Effector memory CD8-positive, alpha-beta T cell (primary cell): ENCODE results near the gene TEX29.
A peak's percentile ranks its signal among the peaks of the same experiment; 100 is the strongest.

Source experiments
- ATAC-seq: fragments of 150-1000 bp; cut with Tn5 transposase; replicated peaks from 2 replicates; pipeline ENCODE4 v1.10.0; 2021; ENCODE audit warnings: mild to moderate bottlenecking, moderate library complexity
- DNase-seq, 3 experiments: peaks; one replicate each; pipeline ENCODE4 v3.0.0; 2021
- H3K27ac Mint-ChIP-seq, 2 donors: one replicate each; pipeline ENCODE4 v1.8.0; 2022; ENCODE audit warnings: mild to moderate bottlenecking in 2 of 2, mixed read lengths in 2 of 2, moderate library complexity in 2 of 2
- H3K27me3 Mint-ChIP-seq, 2 donors: one replicate each; pipeline ENCODE4 v1.8.0; 2022; ENCODE audit warnings: mixed read lengths in 2 of 2
- H3K36me3 Mint-ChIP-seq: one replicate; pipeline ENCODE4 v1.8.0; 2022; ENCODE audit warnings: mild to moderate bottlenecking, moderate library complexity, mixed read lengths; ENCODE audit not compliant: insufficient read depth
- H3K4me1 Mint-ChIP-seq, 2 donors: one replicate each; pipeline ENCODE4 v1.8.0; 2022; ENCODE audit warnings: low read depth in 2 of 2, mixed read lengths in 2 of 2
- H3K4me3 Mint-ChIP-seq, 2 donors: one replicate each; pipeline ENCODE4 v1.8.0; 2022; ENCODE audit warnings: mild to moderate bottlenecking in 2 of 2, mixed read lengths in 2 of 2, moderate library complexity in 2 of 2
- H3K9me3 Mint-ChIP-seq, 2 donors: one replicate each; pipeline ENCODE4 v1.8.0; 2022; ENCODE audit warnings: mixed read lengths in 2 of 2

The TEX29 gene

DNA sequence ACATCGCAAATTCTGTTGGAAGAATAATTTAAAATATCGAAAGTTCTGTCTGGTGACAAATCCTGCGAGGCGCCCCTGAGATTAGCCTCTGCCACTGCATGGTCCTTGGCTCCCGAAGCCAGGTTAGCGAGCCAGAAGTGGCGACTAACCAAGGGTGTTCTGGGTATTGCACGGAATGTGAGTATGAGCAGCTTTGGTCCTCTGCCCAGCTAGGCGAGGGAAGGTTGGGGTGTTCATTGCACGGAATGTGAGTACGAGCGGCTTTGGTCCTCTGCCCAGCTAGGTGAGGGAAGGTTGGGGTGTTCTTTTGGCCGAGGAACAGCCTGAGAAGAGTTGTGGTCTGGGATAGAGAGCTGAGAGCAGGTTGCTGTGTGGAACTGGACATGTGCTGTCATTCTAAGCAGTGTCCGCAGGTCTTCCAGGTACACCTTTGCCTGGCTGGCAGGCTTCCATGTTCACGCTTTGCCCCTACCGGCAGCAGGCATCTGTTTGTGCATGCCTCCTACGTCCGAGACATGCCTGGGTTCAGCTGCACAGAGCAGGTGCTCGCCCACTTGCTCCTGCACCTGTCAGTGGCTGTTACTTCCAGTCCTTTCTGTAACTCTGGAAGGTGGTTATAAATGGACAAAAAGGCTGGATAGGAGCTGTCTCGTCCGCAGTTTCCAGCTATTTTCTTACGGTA is 18.3 kb upstream of the TEX29 start:
- Mint-ChIP-seq H3K9me3 (no peaks in the 10 kb centered on the region), H3K27ac (no peak overlapping the region), H3K27me3 (no peaks in the 10 kb centered on the region), H3K36me3 (peaks cover 58% of the 10 kb centered on the region), H3K4me3 (no peak overlapping the region), H3K4me1 (peaks cover 7 to 10% of the 10 kb centered on the region in 2 donors)
- DNase-seq (no peak), ATAC-seq (no peak)

DNA sequence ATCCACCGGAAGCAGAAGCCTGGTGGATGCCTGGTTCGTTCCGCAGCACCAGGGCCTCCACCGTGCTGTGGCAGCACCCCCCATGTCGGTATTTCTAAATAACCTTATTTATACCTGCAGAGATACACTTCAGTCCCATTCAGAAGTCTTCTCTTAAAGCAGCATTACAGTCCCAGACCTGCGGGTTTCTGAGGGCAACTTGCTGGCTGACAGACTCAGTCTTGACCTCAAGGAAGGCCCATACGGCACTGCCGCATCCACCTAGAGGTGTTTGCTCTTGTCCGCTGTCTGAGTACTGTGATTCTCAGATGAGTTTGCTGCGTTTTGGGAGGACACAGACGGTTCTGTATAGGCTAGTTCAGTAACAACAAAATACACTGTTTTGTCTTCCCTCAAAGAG is 16.9 kb upstream of the TEX29 start:
- H3K9me3 Mint-ChIP-seq, result no peaks in the 10 kb centered on the region
- H3K27ac Mint-ChIP-seq, result no peak overlapping the region
- H3K27me3 Mint-ChIP-seq, result no peaks in the 10 kb centered on the region
- H3K4me1 Mint-ChIP-seq, result peaks cover 7 to 9% of the 10 kb centered on the region in 2 donors
- H3K4me3 Mint-ChIP-seq, result peak overlapping the region in 1 of 2 donors; percentile 60
- no peak for ATAC-seq
- DNase-seq, result no peak
- peaks cover 53% of the 10 kb centered on the region for H3K36me3 Mint-ChIP-seq

DNA sequence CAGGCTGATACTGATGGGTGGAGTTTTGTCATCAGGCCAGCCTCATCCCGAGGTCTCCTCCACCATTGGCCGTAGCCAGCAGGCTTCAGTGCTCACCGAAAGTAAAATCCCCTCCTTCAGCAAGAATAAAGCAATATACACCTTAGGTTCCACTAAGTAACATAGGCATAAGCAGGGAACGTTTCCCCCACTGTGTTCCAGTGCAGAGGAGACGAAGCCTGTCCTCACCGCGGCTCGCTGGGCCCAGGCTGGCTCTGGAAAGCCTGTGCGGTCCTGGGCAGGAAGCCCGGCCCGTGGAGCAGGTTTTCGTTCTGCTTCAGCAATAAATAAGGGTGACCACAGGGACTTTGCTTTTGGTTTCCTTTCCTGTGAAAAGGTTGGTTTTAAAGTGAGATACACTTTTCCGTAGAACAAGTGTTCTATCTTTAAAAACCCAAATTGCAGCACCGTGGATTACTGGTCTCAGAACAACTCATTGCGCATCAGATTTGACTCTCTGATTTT is 16.3 kb upstream of the TEX29 start:
- ATAC-seq, result peak; percentile 27
- H3K36me3 Mint-ChIP-seq, result peaks cover 52% of the 10 kb centered on the region

DNA sequence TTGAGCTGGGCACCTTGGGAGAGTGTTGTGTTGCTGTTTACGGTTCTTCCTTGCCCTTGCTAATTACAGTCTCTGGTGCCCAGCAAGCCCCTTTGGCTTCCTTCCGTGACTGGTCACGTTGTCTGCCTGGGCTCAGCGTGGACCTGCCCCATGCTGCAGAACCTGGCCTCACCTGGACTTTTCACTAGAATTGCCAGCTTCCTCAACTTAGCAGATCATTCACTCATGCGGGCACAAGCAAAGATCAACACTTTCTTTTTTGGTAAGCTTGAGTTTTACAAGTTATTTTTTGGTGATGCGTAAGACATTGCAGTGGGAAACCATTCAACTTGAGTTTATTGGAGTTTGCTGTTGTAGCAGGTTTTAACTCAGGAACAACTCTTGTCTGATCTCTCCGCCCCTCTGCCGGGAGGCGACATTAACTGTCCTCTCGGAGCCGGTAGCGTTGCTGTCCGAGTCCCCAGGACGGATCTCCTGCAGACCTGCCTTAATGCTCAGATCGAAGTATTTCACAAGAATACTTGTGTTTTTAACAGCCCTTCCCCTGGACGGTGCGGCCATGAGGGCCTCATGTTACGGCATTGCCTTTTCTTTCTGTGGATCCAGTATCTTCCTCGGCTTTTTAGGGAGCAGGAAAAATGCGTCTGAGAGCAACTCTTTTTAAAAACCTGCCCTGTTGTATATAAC is 15.7 kb upstream of the TEX29 start:
- no peak for DNase-seq
- peaks cover 9 to 11% of the 10 kb centered on the region in 2 donors for H3K4me1 Mint-ChIP-seq
- no peaks in the 10 kb centered on the region for H3K27me3 Mint-ChIP-seq
- ATAC-seq, result no peak
- H3K36me3 Mint-ChIP-seq, result peaks cover 49% of the 10 kb centered on the region
- peak overlapping the region; percentile 50 to 82 for H3K27ac Mint-ChIP-seq
- H3K9me3 Mint-ChIP-seq, result peaks cover 0 to under 1% of the 10 kb centered on the region in 2 donors
- peak overlapping the region in 1 of 2 donors; percentile 60 for H3K4me3 Mint-ChIP-seq

More for the DNA sequence above, 16.3 kb upstream of the TEX29 start:
- Mint-ChIP-seq H3K4me3 (peak overlapping the region in 1 of 2 donors; percentile 60), H3K9me3 (no peaks in the 10 kb centered on the region), H3K4me1 (peaks cover 9% of the 10 kb centered on the region in 2 donors), H3K27ac (peak overlapping the region in 1 of 2 donors; percentile 82), H3K27me3 (no peaks in the 10 kb centered on the region)
- no peak for DNase-seq

DNA sequence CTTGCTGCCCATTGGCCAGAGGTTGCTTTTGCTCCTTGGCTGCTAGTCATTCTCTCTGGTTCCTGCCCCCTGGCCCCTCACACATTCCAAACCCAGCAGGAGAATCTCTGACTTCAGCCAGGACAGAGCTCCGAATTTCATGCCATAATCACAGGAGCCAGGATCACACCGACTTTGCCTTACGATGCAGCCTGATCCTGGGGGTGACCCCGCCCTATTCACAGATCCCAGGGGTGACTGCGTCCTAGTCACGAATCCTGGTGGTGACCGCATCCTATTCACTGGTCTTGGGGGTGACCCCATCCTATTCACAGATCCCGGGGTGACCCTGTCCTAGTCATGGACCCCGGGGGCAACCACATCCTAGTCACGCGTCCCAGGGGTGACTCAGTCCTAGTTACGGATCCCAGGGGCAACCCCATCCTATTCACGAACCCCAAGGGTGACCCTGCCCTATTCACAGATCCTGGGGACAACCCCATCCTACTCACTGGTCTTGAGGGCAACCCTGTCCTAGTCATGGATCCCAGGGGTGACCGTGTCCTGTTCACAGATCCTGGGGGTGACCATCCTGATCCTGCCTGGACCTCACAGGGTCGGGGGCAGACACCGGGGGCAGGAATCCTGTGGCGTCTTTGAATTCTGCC is 7.4 kb upstream of the TEX29 start:
- H3K36me3 Mint-ChIP-seq, result peaks cover 17% of the 10 kb centered on the region

DNA sequence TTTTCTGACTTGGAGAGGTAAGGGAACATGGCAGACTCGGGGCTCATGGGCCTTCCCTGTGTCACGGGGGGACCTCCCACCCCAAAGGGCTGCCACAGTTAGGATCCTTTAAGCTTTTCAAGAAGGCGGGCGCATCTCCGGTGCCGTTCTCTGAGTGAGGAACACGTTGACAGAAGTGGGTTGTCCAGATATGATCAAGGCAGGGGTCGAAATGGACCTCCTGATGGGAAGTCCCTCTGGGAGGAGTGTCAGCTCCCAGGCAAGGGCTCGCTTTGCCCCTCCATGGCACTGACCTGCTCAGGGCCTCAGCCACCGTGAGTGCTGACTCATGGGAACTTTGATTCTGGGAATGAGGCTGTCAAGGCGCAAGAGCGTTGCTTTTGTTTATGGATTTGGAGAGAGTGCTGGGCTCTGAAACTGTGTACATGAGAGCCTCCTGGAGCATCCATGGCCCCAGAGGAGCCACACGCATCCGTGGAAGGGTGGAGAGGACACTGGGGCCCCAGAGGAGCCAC is 6.5 kb upstream of the TEX29 start:
- DNase-seq, result no peak
- peaks cover 13 to 16% of the 10 kb centered on the region in 2 donors for H3K9me3 Mint-ChIP-seq
- peaks cover 4 to 15% of the 10 kb centered on the region in 2 donors for H3K4me1 Mint-ChIP-seq
- no peaks in the 10 kb centered on the region for H3K27me3 Mint-ChIP-seq
- no peak for ATAC-seq
- no peak overlapping the region for H3K4me3 Mint-ChIP-seq
- no peak overlapping the region for H3K27ac Mint-ChIP-seq
- H3K36me3 Mint-ChIP-seq, result peaks cover 13% of the 10 kb centered on the region

More for the DNA sequence above, 7.4 kb upstream of the TEX29 start:
- ATAC-seq (no peak), DNase-seq (no peak)
- H3K27ac Mint-ChIP-seq, result no peak overlapping the region
- H3K9me3 Mint-ChIP-seq, result peaks cover 13 to 16% of the 10 kb centered on the region in 2 donors
- H3K4me3 Mint-ChIP-seq, result no peak overlapping the region
- peaks cover 4 to 16% of the 10 kb centered on the region in 2 donors for H3K4me1 Mint-ChIP-seq
- H3K27me3 Mint-ChIP-seq, result no peaks in the 10 kb centered on the region

DNA sequence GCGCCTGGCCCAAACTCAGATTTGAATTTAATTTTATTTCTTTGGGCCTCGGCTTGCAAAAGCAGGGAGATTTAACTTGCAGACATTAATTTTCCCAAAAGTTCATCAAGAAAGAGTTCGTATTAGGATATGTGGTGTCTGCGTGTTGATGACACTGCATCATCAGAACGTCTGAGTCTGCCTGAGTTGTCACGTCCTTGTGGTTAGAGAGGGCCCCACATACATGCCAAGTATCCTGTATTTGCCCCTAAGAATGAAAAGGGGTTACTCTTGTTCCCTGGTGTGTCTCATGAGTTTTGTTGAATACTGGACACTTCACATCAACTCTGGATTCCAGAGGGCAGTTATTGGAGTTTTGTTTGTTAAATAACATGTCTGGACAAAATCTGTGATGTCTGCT is 5.6 kb upstream of the TEX29 start:
- Mint-ChIP-seq H3K4me3 (no peak overlapping the region), H3K4me1 (peaks cover 4 to 12% of the 10 kb centered on the region in 2 donors), H3K9me3 (peaks cover 12 to 15% of the 10 kb centered on the region in 2 donors), H3K27me3 (no peaks in the 10 kb centered on the region), H3K27ac (peak overlapping the region in 1 of 2 donors; percentile 52), H3K36me3 (peaks cover 13% of the 10 kb centered on the region)
- DNase-seq, result no peak
- ATAC-seq, result no peak

DNA sequence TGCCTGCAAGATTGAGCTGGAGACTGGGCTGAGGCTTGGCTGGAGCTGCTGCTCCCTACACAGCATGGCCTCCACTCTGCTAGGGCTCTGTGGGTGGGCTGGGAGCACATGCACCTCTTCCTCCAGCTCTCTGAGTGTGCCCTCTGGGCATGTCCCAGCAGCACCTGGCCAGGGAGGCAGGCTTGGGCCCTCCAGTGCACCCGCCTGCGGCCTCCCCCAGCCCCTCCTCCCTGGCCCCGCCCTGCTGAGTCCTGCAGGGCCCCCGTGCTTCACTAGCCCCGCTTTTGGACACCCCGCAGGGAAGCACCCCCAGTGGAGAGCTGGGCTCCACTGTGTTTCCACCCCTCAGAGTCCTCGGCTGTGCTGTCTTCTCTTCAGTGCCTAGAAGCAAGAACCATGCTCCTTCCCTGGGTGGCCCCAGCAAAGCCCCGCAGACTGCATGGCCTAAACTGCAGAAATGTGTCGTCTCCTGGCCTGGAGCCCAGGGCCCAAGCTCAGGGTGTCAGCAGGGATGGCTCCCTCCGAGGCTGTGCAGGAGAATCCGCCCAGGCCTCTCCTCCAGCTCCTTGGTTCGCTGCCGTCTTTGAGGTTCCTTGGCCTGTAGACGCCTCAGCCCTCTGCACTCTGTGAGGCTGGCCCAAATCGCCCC is 5.0 kb upstream of the TEX29 start:
- Mint-ChIP-seq H3K9me3 (peaks cover 6 to 8% of the 10 kb centered on the region in 2 donors), H3K4me3 (no peak overlapping the region), H3K27ac (peak overlapping the region; percentile 29 to 52), H3K4me1 (peaks cover 1 to 6% of the 10 kb centered on the region in 2 donors), H3K27me3 (no peaks in the 10 kb centered on the region), H3K36me3 (peaks cover 13% of the 10 kb centered on the region)
- DNase-seq, result no peak
- ATAC-seq, result no peak

DNA sequence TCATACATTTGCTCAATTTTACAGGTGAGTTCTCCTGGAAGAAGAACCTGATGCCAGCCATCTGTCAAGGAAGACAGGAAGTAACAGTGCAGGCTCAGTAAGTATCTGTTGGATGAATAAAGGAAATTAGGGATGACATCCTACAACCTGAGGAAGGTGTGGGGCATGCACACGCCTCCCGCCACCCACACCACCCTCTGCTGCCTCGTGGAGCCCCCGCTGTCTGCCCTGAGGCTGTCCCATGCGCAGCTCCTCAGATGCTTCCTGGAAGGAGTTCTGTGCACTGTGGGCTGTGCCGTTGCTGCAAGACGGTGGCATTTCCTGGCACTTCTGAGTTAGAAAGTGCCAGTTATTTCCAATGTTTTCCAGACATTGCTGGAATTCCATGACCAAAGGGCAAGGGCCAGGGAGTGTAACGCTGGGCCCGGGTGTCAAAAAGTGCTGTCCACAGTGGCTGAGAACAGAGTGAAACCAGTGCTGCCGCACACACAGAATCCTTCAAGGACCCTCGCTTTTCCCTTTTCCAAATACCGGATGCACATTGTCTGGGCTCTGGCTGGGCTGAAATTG is 4.2 kb upstream of the TEX29 start:
- ATAC-seq (no peak), DNase-seq (no peak)
- Mint-ChIP-seq H3K27me3 (no peaks in the 10 kb centered on the region), H3K36me3 (peaks cover 13% of the 10 kb centered on the region), H3K27ac (peak overlapping the region in 1 of 2 donors; percentile 29), H3K4me3 (no peak overlapping the region), H3K9me3 (peaks cover under 1 to 2% of the 10 kb centered on the region in 2 donors), H3K4me1 (no peaks in the 10 kb centered on the region)

DNA sequence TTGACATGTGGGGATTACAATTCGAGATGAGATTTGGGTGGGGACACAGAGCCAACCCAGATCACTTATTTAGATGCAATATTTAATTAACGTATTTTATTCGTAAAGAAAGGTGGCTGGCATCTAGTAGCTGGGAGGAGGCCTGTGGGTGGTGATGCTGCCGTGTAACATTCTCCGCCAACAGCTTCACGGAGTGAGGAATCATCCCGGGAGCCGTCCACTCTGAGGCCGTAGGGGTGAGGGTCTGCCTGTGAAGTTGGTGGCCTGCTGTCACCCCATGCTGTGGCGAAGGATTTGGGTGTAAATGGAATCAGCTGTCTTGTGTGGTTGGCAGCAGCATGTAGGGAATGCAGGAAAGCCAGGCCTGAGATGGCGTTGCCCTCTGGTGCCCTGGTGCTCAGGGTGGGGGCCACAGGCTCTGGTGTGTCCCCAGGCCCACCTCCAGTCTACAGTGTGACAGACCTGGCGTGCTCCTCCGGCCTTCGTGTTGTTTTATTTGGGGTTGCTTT is 3.3 kb upstream of the TEX29 start:
- no peaks in the 10 kb centered on the region for H3K4me1 Mint-ChIP-seq
- ATAC-seq (no peak), DNase-seq (no peak)
- no peak overlapping the region for H3K4me3 Mint-ChIP-seq
- no peaks in the 10 kb centered on the region for H3K9me3 Mint-ChIP-seq
- no peaks in the 10 kb centered on the region for H3K27me3 Mint-ChIP-seq
- peaks cover 13% of the 10 kb centered on the region for H3K36me3 Mint-ChIP-seq
- no peak overlapping the region for H3K27ac Mint-ChIP-seq

DNA sequence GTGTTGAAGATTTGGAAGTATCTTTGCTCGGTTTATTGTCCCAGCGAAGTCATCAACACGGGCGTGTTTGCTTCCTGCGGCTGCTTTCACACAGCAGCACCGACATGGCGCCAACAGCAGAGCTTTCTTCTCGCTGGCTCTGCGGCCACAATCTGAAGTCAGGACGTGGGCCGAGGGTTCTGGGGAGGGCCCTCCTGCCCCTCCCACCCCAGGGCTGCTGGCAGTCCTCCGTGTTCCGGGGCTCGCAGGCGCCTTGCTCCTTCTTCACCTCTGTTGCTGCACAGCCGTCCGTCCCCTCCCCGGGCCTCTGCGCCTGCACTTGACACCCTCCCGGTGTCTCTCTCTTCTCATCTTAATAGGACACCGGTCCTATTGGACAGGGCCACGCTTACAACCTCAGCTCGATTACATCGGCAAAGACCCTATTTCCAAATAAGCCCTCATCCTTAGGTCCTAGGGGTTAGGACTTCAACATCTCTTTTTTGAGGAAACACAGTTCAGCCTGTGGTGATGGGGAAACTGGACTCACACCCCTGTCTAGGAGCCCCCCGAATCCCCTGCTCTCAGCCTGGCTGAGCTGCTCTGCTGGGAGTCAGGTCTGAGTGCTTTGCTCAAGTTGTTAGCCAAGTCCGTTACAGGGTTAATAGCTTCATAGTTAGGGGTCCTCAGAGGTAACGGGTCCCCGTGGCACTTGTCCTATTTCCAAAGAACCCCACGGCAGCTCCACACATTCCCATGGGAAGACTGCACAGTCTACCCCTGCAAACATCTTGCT is 2.7 kb upstream of the TEX29 start:
- no peak for ATAC-seq
- Mint-ChIP-seq H3K27me3 (no peaks in the 10 kb centered on the region), H3K27ac (no peak overlapping the region), H3K36me3 (peaks cover 9% of the 10 kb centered on the region), H3K4me3 (no peak overlapping the region), H3K9me3 (no peaks in the 10 kb centered on the region), H3K4me1 (no peaks in the 10 kb centered on the region)
- DNase-seq, result no peak

DNA sequence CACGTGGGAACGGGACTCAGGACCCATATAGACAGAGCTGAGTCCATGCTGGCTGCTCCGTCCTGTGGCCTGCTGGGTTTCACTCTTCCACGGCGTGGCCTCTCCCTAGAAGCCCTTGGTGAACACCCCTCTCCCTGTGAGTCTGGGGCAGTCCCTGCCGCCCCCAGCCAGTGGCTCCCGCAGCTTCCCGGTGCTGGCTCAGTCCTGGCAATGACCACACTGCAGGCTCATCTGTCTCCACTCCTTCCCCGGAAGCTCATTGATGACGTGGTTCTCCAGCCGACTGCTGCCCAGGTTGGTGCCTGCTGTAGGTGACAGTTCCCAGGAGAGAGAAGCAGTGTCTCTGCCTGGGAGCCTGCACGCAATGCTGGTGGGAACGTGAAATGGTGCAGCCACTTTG is 2.1 kb upstream of the TEX29 start:
- H3K27ac Mint-ChIP-seq, result no peak overlapping the region
- no peak for ATAC-seq
- H3K36me3 Mint-ChIP-seq, result peaks cover 4% of the 10 kb centered on the region
- no peak for DNase-seq
- no peaks in the 10 kb centered on the region for H3K9me3 Mint-ChIP-seq
- no peaks in the 10 kb centered on the region for H3K27me3 Mint-ChIP-seq
- no peak overlapping the region for H3K4me3 Mint-ChIP-seq
- no peaks in the 10 kb centered on the region for H3K4me1 Mint-ChIP-seq
